ENCODE results near the gene KDM2B. TPM values are rescaled to one million over a fixed set of nuclear protein-coding genes. Genes with fewer than 3 reads are reported as not detected.

The KDM2B gene
- total and polyA plus RNA-seq, 11 donors: 7.3 to 24.7 (median 10.3) TPM

- ATAC-seq (no peak), DNase-seq (no peak)
- WGBS, 4 donors: 82 to 92% (median 89%) methylated on average over 7 of the region's 7 CpGs
- intact Hi-C loops (cut with DNase I): loop anchor here in 1 of 10 donors (5.0 kb wide), 1 partner anchor 57 kb away; no protein-coding TSS in a partner anchor
- peaks cover 0 to 20% (median 14%) of the 10 kb centered on the region in 12 donors for H3K4me1 ChIP-seq
- H3K27me3 ChIP-seq: no peaks in the 10 kb centered on the region
- no peak for TF ChIP-seq POLR2A (IDR thresholded peaks at IDR 0.05)
- no peak for TF ChIP-seq CTCF (IDR thresholded peaks at IDR 0.05)
- no peaks in the 10 kb centered on the region for H3K9me3 ChIP-seq
- H3K4me3 ChIP-seq: no peak overlapping the region
- H3K27ac ChIP-seq: no peak overlapping the region
- H3K36me3 ChIP-seq: peaks cover 0 to 7% (median 0%) of the 10 kb centered on the region in 9 donors
These were observed 15.7 kb downstream of the KDM2B start for GRCh38 chr12:121565076-121565475.

GRCh38 chr12:121562488-121562887 is 18.3 kb downstream of the KDM2B start:
- DNase-seq (no peak), ATAC-seq (no peak)
- H3K4me1 ChIP-seq: peaks cover 0 to 14% (median 0%) of the 10 kb centered on the region in 12 donors
- H3K4me3 ChIP-seq: no peak overlapping the region
- 80 to 88% (median 84%) methylated on average over 1 of the region's 1 CpG for WGBS, 4 donors
- H3K36me3 ChIP-seq: peaks cover 0 to 7% (median 0%) of the 10 kb centered on the region in 9 donors
- no peak for TF ChIP-seq CTCF (IDR thresholded peaks at IDR 0.05)
- TF ChIP-seq POLR2A (IDR thresholded peaks at IDR 0.05): no peak
- H3K9me3 ChIP-seq: no peaks in the 10 kb centered on the region
- no peaks in the 10 kb centered on the region for H3K27me3 ChIP-seq
- H3K27ac ChIP-seq: no peak overlapping the region
- intact Hi-C loops (cut with DNase I): no loop called here

GRCh38 chr12:121561009-121561395 is 19.8 kb downstream of the KDM2B start:
- Histone ChIP-seq H3K27me3 (no peaks in the 10 kb centered on the region), H3K9me3 (no peaks in the 10 kb centered on the region), H3K36me3 (peaks cover 0 to 7% (median 0%) of the 10 kb centered on the region in 9 donors), H3K4me1 (peaks cover 0 to 14% (median 0%) of the 10 kb centered on the region in 12 donors), H3K27ac (no peak overlapping the region), H3K4me3 (no peak overlapping the region)
- TF ChIP-seq CTCF (IDR thresholded peaks at IDR 0.05): no peak
- DNase-seq (no peak), ATAC-seq (no peak)
- intact Hi-C loops (cut with DNase I): no loop called here
- WGBS, 4 donors: 81 to 89% (median 86%) methylated on average over 11 to 16 of the region's 16 CpGs

- intact Hi-C loops (cut with DNase I): no loop called here
- H3K27me3 ChIP-seq: no peaks in the 10 kb centered on the region
These were observed 20.3 kb downstream of the KDM2B start for GRCh38 chr12:121560392-121561008.

More at GRCh38 chr12:121560392-121561008, 20.3 kb downstream of the KDM2B start:
- TF ChIP-seq POLR2A (IDR thresholded peaks at IDR 0.05): no peak
- no peak for TF ChIP-seq CTCF (IDR thresholded peaks at IDR 0.05)
- WGBS, 4 donors: 80 to 94% (median 83%) methylated on average over 8 of the region's 8 CpGs
- ATAC-seq (no peak), DNase-seq (no peak)
- Histone ChIP-seq H3K36me3 (peaks cover 0 to 7% (median 0%) of the 10 kb centered on the region in 9 donors), H3K9me3 (no peaks in the 10 kb centered on the region), H3K4me3 (no peak overlapping the region), H3K27ac (no peak overlapping the region), H3K4me1 (peaks cover 0 to 14% (median 0%) of the 10 kb centered on the region in 12 donors)
